Measurements from ENCODE around the gene MRNIP.

Gene MRNIP

GRCh38 chr5:179804555-179804947 is 54.1 kb downstream of the MRNIP start:
- no peak for DNase-seq (ENCODE audit: low spot score)
- no peak for TF ChIP-seq CTCF (conservative IDR thresholded peaks at IDR 0.05; ENCODE audit: low read depth)
- H3K27ac ChIP-seq = peak overlapping the region; percentile 92
- ChIA-PET POLR2A (ENCODE audit: low non-redundant PET) (interaction anchor here (1.4 kb wide), 1 partner anchor 14 kb away, joined by 12 read pairs; no protein-coding TSS in a partner anchor), CTCF (interaction anchor here (0.6 kb wide), 1 partner anchor 43 kb away, joined by 4 read pairs; no protein-coding TSS in a partner anchor)

- no peak for TF ChIP-seq CTCF (conservative IDR thresholded peaks at IDR 0.05; ENCODE audit: low read depth)
- ChIA-PET CTCF (interaction anchor here (0.6 kb wide), 2 partner anchors 42 to 80 kb away, joined by 3 to 4 read pairs; no protein-coding TSS in a partner anchor), POLR2A (ENCODE audit: low non-redundant PET) (interaction anchor here (1.4 kb wide), 1 partner anchor 15 kb away, joined by 12 read pairs; no protein-coding TSS in a partner anchor)
- H3K27ac ChIP-seq = peak overlapping the region; percentile 92
- no peak for DNase-seq (ENCODE audit: low spot score)
These were observed 54.7 kb downstream of the MRNIP start for GRCh38 chr5:179803651-179804554.

- POLR2A ChIA-PET (ENCODE audit: low non-redundant PET) = interaction anchor here (0.6 kb wide), 1 partner anchor 358 kb away, joined by 3 read pairs; no protein-coding TSS in a partner anchor
- DNase-seq (ENCODE audit: low spot score) = no peak
- TF ChIP-seq CTCF (conservative IDR thresholded peaks at IDR 0.05; ENCODE audit: low read depth) = no peak
- peak overlapping the region; percentile 92 for H3K27ac ChIP-seq
- CTCF ChIA-PET = no interaction called here
These were observed 55.6 kb downstream of the MRNIP start for GRCh38 chr5:179802950-179803562.

- POLR2A ChIA-PET (ENCODE audit: low non-redundant PET) = interaction anchor here (0.6 kb wide), 1 partner anchor 359 kb away, joined by 3 read pairs; no protein-coding TSS in a partner anchor
- TF ChIP-seq CTCF (conservative IDR thresholded peaks at IDR 0.05; ENCODE audit: low read depth) = no peak
- peak overlapping the region; percentile 92 for H3K27ac ChIP-seq
- DNase-seq (ENCODE audit: low spot score) = no peak
- CTCF ChIA-PET = interaction anchor here (0.5 to 0.6 kb wide), 2 partner anchors 10 to 165 kb away, joined by 3 to 4 read pairs; no protein-coding TSS in a partner anchor
These were observed 56.3 kb downstream of the MRNIP start for GRCh38 chr5:179802207-179802883.

- peak overlapping the region; percentile 92 for H3K27ac ChIP-seq
- peak; percentile 27; the same call in 1 of the 2 replicates for TF ChIP-seq CTCF (conservative IDR thresholded peaks at IDR 0.05; ENCODE audit: low read depth)
- no peak for DNase-seq (ENCODE audit: low spot score)
- ChIA-PET CTCF (interaction anchor here (0.5 to 0.7 kb wide), 4 partner anchors 9 to 315 kb away, joined by 3 to 4 read pairs (median 4); no protein-coding TSS in a partner anchor), POLR2A (ENCODE audit: low non-redundant PET) (interaction anchor here (0.6 kb wide), 1 partner anchor 38 kb away, joined by 3 read pairs; no protein-coding TSS in a partner anchor)
These were observed 57.1 kb downstream of the MRNIP start for GRCh38 chr5:179801304-179802206.

Measured in RWPE1 (cell line).